HCT116 (cell line): ENCODE measurements around the gene CD7. TPM values are rescaled to one million over a fixed set of nuclear protein-coding genes. Genes with fewer than 3 reads are reported as not detected.

Source experiments
- ATAC-seq: fragments of 200-7000 bp; cut with Tn5 transposase; 2 replicates; pipeline ENCODE4 v1.9.1; 2020; ENCODE audit warnings: mild to moderate bottlenecking, moderate library complexity
- BruUV-seq: library from RNA; stranded (reverse); fragments of 400-500 nt; replicated peaks from 2 replicates; lab custom pipeline; 2021; lab: Mats Ljungman, UMichigan
- CTCF ChIA-PET: fragments of 300-600 bp; sonication (Branson Sonifier 250); formaldehyde crosslinking; loops from one replicate; lab custom pipeline; 2021; ENCODE audit warnings: antibody characterized with exemption; lab: Charles Lee
- POLR2A ChIA-PET: fragments of 300-600, 350-600 bp; sonication (Branson Sonifier 250); formaldehyde crosslinking; loops from one replicate; lab custom pipeline; 2021; ENCODE audit warnings: antibody characterized with exemption; lab: Charles Lee
- RAD21 ChIA-PET, 2 experiments: fragments of 300-600 bp; sonication (Branson Sonifier 250); formaldehyde crosslinking; loops; one replicate each; lab custom pipeline; 2023; ENCODE audit warnings: low total read pairs in 2 of 2; ENCODE audit not compliant: uncharacterized antibody in 2 of 2, unreplicated experiment in 2 of 2, low non-redundant PET in 1 of 2; lab: Charles Lee
- DNase-seq: peaks from one replicate; pipeline ENCODE4 v3.0.0-alpha.2; 2010; ENCODE audit warnings: low read depth, low spot score
- H2AFZ ChIP-seq: fragments of 200-600 bp; shearing (Covaris generic), sonication (generic); 2 replicates; pipeline ENCODE4 v1.6.1; 2017; ENCODE audit warnings: low read depth, mixed run types, mixed read lengths, antibody characterized with exemption, low read length; ENCODE audit not compliant: poor library complexity, severe bottlenecking
- H3K27ac ChIP-seq: 2 replicates; pipeline ENCODE4 v1.5.1; 2012; ENCODE audit warnings: low read depth, low read length
- H3K27me3 ChIP-seq: fragments of 200-600 bp; sonication (generic); 2 replicates; pipeline ENCODE4 v1.6.1; 2016; ENCODE audit warnings: mixed run types, low read length, mixed read lengths; ENCODE audit not compliant: insufficient read depth
- H3K36me3 ChIP-seq, 2 experiments: fragments of 200-500 bp in 1 of 2; fragments of 200-600 bp in 1 of 2; sonication (Bioruptor generic) in 1 of 2; sonication (generic) in 1 of 2; 2 replicates each; pipeline versions ENCODE4 v1.5.1 to v1.6.1; 2014 to 2016; ENCODE audit warnings: low read length in 2 of 2, inconsistent platforms in 1 of 2, mixed read lengths in 1 of 2, mixed run types in 1 of 2; ENCODE audit not compliant: insufficient read depth in 2 of 2, control insufficient read depth in 1 of 2
- H3K4me1 ChIP-seq, 2 experiments: fragments of 200-600 bp in 1 of 2; sonication (generic) in 1 of 2; 2 replicates each; pipeline versions ENCODE4 v1.5.1 to v1.6.1; 2012 to 2017; ENCODE audit warnings: low read length in 2 of 2, inconsistent platforms in 1 of 2, mild to moderate bottlenecking in 1 of 2, mixed read lengths in 1 of 2, mixed run types in 1 of 2, moderate library complexity in 1 of 2; ENCODE audit not compliant: insufficient read depth in 2 of 2, control insufficient read depth in 1 of 2
- H3K4me2 ChIP-seq: fragments of 200-600 bp; sonication (generic); 2 replicates; pipeline ENCODE4 v1.6.1; 2017; ENCODE audit warnings: mixed run types, low read length, mixed read lengths
- H3K4me3 ChIP-seq, 2 experiments: fragments of 200-600 bp in 1 of 2; sonication (generic) in 1 of 2; replicated peaks in 1 of 2; 2 replicates each; pipeline ENCODE4 v1.5.1; 2011 to 2016; ENCODE audit warnings: low read length in 2 of 2, control low read depth in 1 of 2, low read depth in 1 of 2, mild to moderate bottlenecking in 1 of 2, mixed read lengths in 1 of 2, mixed run types in 1 of 2
- H3K79me2 ChIP-seq: fragments of 200-600 bp; sonication (generic); 2 replicates; pipeline ENCODE4 v1.6.1; 2017; ENCODE audit warnings: mild to moderate bottlenecking, mixed run types, low read length, moderate library complexity, mixed read lengths; ENCODE audit not compliant: insufficient read depth
- H3K9ac ChIP-seq: fragments of 200-600 bp; sonication (generic); 2 replicates; pipeline ENCODE4 v1.6.1; 2016; ENCODE audit warnings: low read length, mixed read lengths
- H3K9me2 ChIP-seq: fragments of 200-600 bp; sonication (generic), shearing (Covaris generic); 2 replicates; pipeline ENCODE4 v1.6.1; 2017; ENCODE audit warnings: mixed run types, mild to moderate bottlenecking, moderate library complexity; ENCODE audit not compliant: insufficient read depth
- H3K9me3 ChIP-seq, 2 experiments: fragments of 200-500 bp in 1 of 2; fragments of 200-600 bp in 1 of 2; sonication (Bioruptor generic) in 1 of 2; sonication (generic) in 1 of 2; 2 replicates each; pipeline ENCODE4 v1.6.1; 2014 to 2017; ENCODE audit warnings: low read length in 2 of 2, mixed read lengths in 2 of 2, inconsistent platforms in 1 of 2, low read depth in 1 of 2, mild to moderate bottlenecking in 1 of 2, mixed run types in 1 of 2, moderate library complexity in 1 of 2; ENCODE audit not compliant: control insufficient read depth in 1 of 2, insufficient read depth in 1 of 2
- H4K20me1 ChIP-seq: fragments of 200-600 bp; sonication (generic), shearing (Covaris generic); 2 replicates; pipeline ENCODE4 v1.6.1; 2017; ENCODE audit warnings: mixed run types, mild to moderate bottlenecking, moderate library complexity; ENCODE audit not compliant: insufficient read depth
- ATF3 ChIP-seq: IDR thresholded peaks from 2 replicates; pipeline ENCODE4 v1.6.1; 2012
- CBX3 ChIP-seq: IDR thresholded peaks from 2 replicates; pipeline ENCODE4 v1.6.1; 2012; ENCODE audit warnings: low read depth
- CEBPB ChIP-seq: IDR thresholded peaks from 2 replicates; pipeline ENCODE4 v1.6.1; 2012; ENCODE audit warnings: low read depth
- EZH2 ChIP-seq: fragments of 200-600 bp; sonication (generic); IDR thresholded peaks from 2 replicates; pipeline ENCODE4 v1.6.1; 2017; ENCODE audit warnings: antibody characterized with exemption, mixed run types
- EZH2phosphoT487 ChIP-seq: fragments of 200-600 bp; IDR thresholded peaks from 2 replicates; pipeline ENCODE4 v1.6.1; 2018; ENCODE audit warnings: antibody characterized with exemption, borderline replicate concordance
- FOSL1 ChIP-seq: IDR thresholded peaks from 2 replicates; pipeline ENCODE4 v1.6.1; 2012; ENCODE audit warnings: low read depth
- JUND ChIP-seq: IDR thresholded peaks from 2 replicates; pipeline ENCODE4 v1.6.1; 2012
- POLR2A ChIP-seq: IDR thresholded peaks from 2 replicates; pipeline ENCODE4 v1.7.0; 2011; ENCODE audit warnings: borderline replicate concordance; ENCODE audit not compliant: insufficient read depth, insufficient read length; ENCODE audit errors: extremely low read depth
- RAD21 ChIP-seq: IDR thresholded peaks from 2 replicates; pipeline ENCODE4 v1.6.1; 2012; ENCODE audit warnings: low read depth, mild to moderate bottlenecking
- REST ChIP-seq: IDR thresholded peaks from 2 replicates; pipeline ENCODE4 v1.6.1; 2012; ENCODE audit warnings: low read depth
- SP1 ChIP-seq: IDR thresholded peaks from 2 replicates; pipeline ENCODE4 v1.6.1; 2012; ENCODE audit warnings: low read depth
- TCF7L2 ChIP-seq: IDR thresholded peaks from 2 replicates; pipeline ENCODE4 v1.7.0; 2011; ENCODE audit warnings: borderline replicate concordance, inconsistent platforms; ENCODE audit not compliant: insufficient read depth, insufficient read length; ENCODE audit errors: extremely low read depth
- YY1 ChIP-seq: IDR thresholded peaks from 2 replicates; pipeline ENCODE4 v1.6.1; 2011; ENCODE audit warnings: low read length, low read depth, moderate library complexity, mild to moderate bottlenecking; ENCODE audit not compliant: insufficient replicate concordance; ENCODE audit errors: extremely low read depth
- ZFX ChIP-seq: fragments of 450-650 bp; IDR thresholded peaks from 2 replicates; pipeline ENCODE4 v1.6.1; 2017
- intact Hi-C: fragments of 100-400 bp; cut with micrococcal nuclease; formaldehyde crosslinking; loops from 2 replicates; pipeline ENCODE4 v1.10.0; 2022
- total RNA-seq: library from RNA; stranded (reverse); gene quantifications from one replicate; pipeline ENCODE4 v1.2.1, GENCODE V29; 2021; ENCODE audit not compliant: unreplicated experiment

CD7 gene
- total RNA-seq, 1 experiment from 2014 or later = 0.61 TPM

GRCh38 chr17:82353484-82353883, 36.1 kb upstream of the CD7 start:
- Histone ChIP-seq H3K4me1 (peaks cover 5 to 24% of the 10 kb centered on the region in 2 experiments; a peak in 3 of 4 replicates), H4K20me1 (no peaks in the 10 kb centered on the region), H3K27me3 (no peaks in the 10 kb centered on the region), H3K36me3 (no peaks in the 10 kb centered on the region), H3K79me2 (no peaks in the 10 kb centered on the region), H3K9me2 (no peaks in the 10 kb centered on the region), H3K9ac (no peak overlapping the region), H3K27ac (no peak overlapping the region), H3K4me3 (no peak overlapping the region), H2AFZ (no peak overlapping the region), H3K4me2 (no peak overlapping the region), H3K9me3 (no peaks in the 10 kb centered on the region)
- CTCF ChIA-PET = no interaction called here
- DNase-seq = no peak
- POLR2A ChIA-PET = no interaction called here
- no TSS peak for BruUV-seq
- TF ChIP-seq CBX3 (no peak), JUND (no peak), SP1 (no peak), POLR2A (no peak), TCF7L2 (no peak), CEBPB (no peak), YY1 (no peak), ATF3 (no peak), ZFX (no peak), REST (no peak), RAD21 (no peak), FOSL1 (no peak), EZH2 (no peak), EZH2phosphoT487 (no peak)
- no peak for ATAC-seq
- RAD21 ChIA-PET = no interaction called here
- intact Hi-C loops = loop anchor here (5.0 kb wide), 3 partner anchors 199 to 414 kb away; partner anchors contain the start of gene RAC3
